ENCODE results near the gene DMD. TPM values are rescaled to one million over a fixed set of nuclear protein-coding genes. Genes with fewer than 3 reads are reported as not detected.

DMD gene
- polyA plus RNA-seq, 3 donors: 0.23 TPM; not detected in 2

DNA sequence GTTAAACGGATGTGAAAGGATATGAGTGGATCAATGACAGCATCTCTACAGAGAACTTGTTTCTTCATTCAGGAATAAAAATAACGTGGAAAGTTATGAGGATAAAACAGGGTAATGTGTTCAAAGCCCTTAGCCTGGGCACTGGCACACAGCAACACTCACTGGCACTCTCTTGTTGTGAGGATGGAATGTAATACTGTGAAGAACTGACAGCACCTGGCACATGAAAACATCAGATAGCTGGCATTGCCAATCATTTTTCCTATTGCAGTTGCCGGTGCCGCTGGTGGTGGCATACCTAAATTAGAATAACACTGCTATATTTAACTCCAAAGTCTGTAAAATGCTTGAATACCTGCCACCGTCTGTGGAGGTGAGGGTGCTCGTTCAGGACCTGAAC lies 1061.2 kb downstream of the DMD start:
- Mint-ChIP-seq H3K4me3 (no peak overlapping the region), H3K27me3 (ENCODE audit: low read depth in 3 of 3) (no peaks in the 10 kb centered on the region), H3K9me3 (peaks cover 0 to 4% (median 0%) of the 10 kb centered on the region in 7 donors), H3K4me1 (no peaks in the 10 kb centered on the region), H3K36me3 (no peaks in the 10 kb centered on the region), H3K27ac (no peak overlapping the region)
- H3K9ac ChIP-seq (ENCODE audit: insufficient read depth, low read length, poor library complexity, severe bottlenecking): no peak overlapping the region
- no peak overlapping the region for H3K4me3 ChIP-seq (replicated peaks in 1 of 3; ENCODE audit: low read depth in 2 of 3, low read length in 3 of 3)
- no peaks in the 10 kb centered on the region for H3K4me1 ChIP-seq (ENCODE audit: control insufficient read depth in 1 of 2, insufficient read depth in 2 of 2, low read length in 2 of 2)
- H3K36me3 ChIP-seq (replicated peaks in 1 of 2; ENCODE audit: control insufficient read depth in 1 of 2, insufficient read depth in 2 of 2, low read length in 2 of 2): no peaks in the 10 kb centered on the region
- H3K9me3 ChIP-seq (replicated peaks in 1 of 2; ENCODE audit: control insufficient read depth in 1 of 2, insufficient read depth in 1 of 2, low read length in 2 of 2): no peaks in the 10 kb centered on the region
- no peaks in the 10 kb centered on the region for H3K79me2 ChIP-seq (ENCODE audit: insufficient read depth, low read length)
- H4K20me1 ChIP-seq (ENCODE audit: insufficient read depth, low read length): no peaks in the 10 kb centered on the region
- H2AFZ ChIP-seq (ENCODE audit: insufficient read depth, low read depth, low read length, poor library complexity, severe bottlenecking): no peak overlapping the region
- no CpG with 5 or more reads among the region's 6 CpGs for WGBS (ENCODE audit: insufficient coverage)
- intact Hi-C loops (cut with micrococcal nuclease): no loop called here
- no peak overlapping the region for H3K4me2 ChIP-seq (replicated peaks; ENCODE audit: extremely low read depth, low read length, poor library complexity, severe bottlenecking)
- no peak for DNase-seq
- no peaks in the 10 kb centered on the region for H3K27me3 ChIP-seq (ENCODE audit: control insufficient read depth in 2 of 2, insufficient read depth in 2 of 2, low read length in 2 of 2)
- no peak overlapping the region for H3K27ac ChIP-seq (ENCODE audit: low read depth in 1 of 2, low read length in 2 of 2)
- TF ChIP-seq, protein P1, sequence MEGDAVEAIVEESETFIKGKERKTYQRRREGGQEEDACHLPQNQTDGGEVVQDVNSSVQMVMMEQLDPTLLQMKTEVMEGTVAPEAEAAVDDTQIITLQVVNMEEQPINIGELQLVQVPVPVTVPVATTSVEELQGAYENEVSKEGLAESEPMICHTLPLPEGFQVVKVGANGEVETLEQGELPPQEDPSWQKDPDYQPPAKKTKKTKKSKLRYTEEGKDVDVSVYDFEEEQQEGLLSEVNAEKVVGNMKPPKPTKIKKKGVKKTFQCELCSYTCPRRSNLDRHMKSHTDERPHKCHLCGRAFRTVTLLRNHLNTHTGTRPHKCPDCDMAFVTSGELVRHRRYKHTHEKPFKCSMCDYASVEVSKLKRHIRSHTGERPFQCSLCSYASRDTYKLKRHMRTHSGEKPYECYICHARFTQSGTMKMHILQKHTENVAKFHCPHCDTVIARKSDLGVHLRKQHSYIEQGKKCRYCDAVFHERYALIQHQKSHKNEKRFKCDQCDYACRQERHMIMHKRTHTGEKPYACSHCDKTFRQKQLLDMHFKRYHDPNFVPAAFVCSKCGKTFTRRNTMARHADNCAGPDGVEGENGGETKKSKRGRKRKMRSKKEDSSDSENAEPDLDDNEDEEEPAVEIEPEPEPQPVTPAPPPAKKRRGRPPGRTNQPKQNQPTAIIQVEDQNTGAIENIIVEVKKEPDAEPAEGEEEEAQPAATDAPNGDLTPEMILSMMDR (IDR thresholded peaks at IDR 0.05): no peak

GRCh38 chrX:32141841-32142240 lies 1069.5 kb downstream of the DMD start:
- Histone ChIP-seq H3K27ac (ENCODE audit: low read depth in 1 of 2, low read length in 2 of 2) (no peak overlapping the region), H3K79me2 (ENCODE audit: insufficient read depth, low read length) (no peaks in the 10 kb centered on the region), H3K9me3 (replicated peaks in 1 of 2; ENCODE audit: control insufficient read depth in 1 of 2, insufficient read depth in 1 of 2, low read length in 2 of 2) (no peaks in the 10 kb centered on the region), H3K4me2 (replicated peaks; ENCODE audit: extremely low read depth, low read length, poor library complexity, severe bottlenecking) (no peak overlapping the region), H2AFZ (ENCODE audit: insufficient read depth, low read depth, low read length, poor library complexity, severe bottlenecking) (no peak overlapping the region), H3K4me1 (ENCODE audit: control insufficient read depth in 1 of 2, insufficient read depth in 2 of 2, low read length in 2 of 2) (no peaks in the 10 kb centered on the region), H3K4me3 (replicated peaks in 1 of 3; ENCODE audit: low read depth in 2 of 3, low read length in 3 of 3) (no peak overlapping the region), H3K36me3 (replicated peaks in 1 of 2; ENCODE audit: control insufficient read depth in 1 of 2, insufficient read depth in 2 of 2, low read length in 2 of 2) (no peaks in the 10 kb centered on the region), H3K9ac (ENCODE audit: insufficient read depth, low read length, poor library complexity, severe bottlenecking) (no peak overlapping the region), H3K27me3 (ENCODE audit: control insufficient read depth in 2 of 2, insufficient read depth in 2 of 2, low read length in 2 of 2) (no peaks in the 10 kb centered on the region), H4K20me1 (ENCODE audit: insufficient read depth, low read length) (no peaks in the 10 kb centered on the region)
- H3K4me1 Mint-ChIP-seq: no peaks in the 10 kb centered on the region
- no CpG with 5 or more reads among the region's 5 CpGs for WGBS (ENCODE audit: insufficient coverage)
- intact Hi-C loops (cut with micrococcal nuclease): no loop called here
- TF ChIP-seq, protein P1 (IDR thresholded peaks at IDR 0.05): no peak
- no peaks in the 10 kb centered on the region for H3K36me3 Mint-ChIP-seq
- no peaks in the 10 kb centered on the region for H3K27me3 Mint-ChIP-seq (ENCODE audit: low read depth in 3 of 3)
- H3K4me3 Mint-ChIP-seq: no peak overlapping the region
- no peak for DNase-seq
- H3K9me3 Mint-ChIP-seq: peaks cover 0 to 2% (median 0%) of the 10 kb centered on the region in 7 donors
- H3K27ac Mint-ChIP-seq: no peak overlapping the region

All from CD14-positive monocyte (primary cell).